ENCODE results near the gene ERLIN1. TPM values are rescaled to one million over a fixed set of nuclear protein-coding genes. Genes with fewer than 3 reads are reported as not detected.

The ERLIN1 gene
- total and polyA plus RNA-seq, 2 donors from 2014 or later, result 9.0 to 23.7 TPM

DNA sequence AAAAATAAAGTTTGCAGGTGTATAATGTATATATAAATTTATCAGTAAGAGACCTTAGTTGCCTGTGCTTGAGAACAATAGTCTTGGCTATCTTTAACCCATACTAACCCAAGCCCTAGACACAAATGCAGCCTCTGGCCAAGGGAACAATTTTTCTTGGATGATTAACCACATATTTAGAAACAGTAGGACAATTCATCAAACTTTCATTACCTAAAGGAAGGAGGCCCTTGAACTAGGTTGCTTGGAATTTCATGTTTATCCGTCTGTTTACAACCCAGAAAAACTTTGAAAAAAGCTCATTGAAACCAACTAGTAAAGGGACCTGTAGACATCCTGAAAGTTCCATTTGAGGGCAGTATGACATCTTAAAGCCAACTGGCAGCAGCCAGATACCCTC lies 8.9 kb upstream of the ERLIN1 start:
- TF ChIP-seq, protein P1, sequence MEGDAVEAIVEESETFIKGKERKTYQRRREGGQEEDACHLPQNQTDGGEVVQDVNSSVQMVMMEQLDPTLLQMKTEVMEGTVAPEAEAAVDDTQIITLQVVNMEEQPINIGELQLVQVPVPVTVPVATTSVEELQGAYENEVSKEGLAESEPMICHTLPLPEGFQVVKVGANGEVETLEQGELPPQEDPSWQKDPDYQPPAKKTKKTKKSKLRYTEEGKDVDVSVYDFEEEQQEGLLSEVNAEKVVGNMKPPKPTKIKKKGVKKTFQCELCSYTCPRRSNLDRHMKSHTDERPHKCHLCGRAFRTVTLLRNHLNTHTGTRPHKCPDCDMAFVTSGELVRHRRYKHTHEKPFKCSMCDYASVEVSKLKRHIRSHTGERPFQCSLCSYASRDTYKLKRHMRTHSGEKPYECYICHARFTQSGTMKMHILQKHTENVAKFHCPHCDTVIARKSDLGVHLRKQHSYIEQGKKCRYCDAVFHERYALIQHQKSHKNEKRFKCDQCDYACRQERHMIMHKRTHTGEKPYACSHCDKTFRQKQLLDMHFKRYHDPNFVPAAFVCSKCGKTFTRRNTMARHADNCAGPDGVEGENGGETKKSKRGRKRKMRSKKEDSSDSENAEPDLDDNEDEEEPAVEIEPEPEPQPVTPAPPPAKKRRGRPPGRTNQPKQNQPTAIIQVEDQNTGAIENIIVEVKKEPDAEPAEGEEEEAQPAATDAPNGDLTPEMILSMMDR (IDR thresholded peaks at IDR 0.05; ENCODE audit: borderline replicate concordance, extremely low read depth, insufficient read depth), result no peak
- Histone ChIP-seq H3K27me3 (ENCODE audit: control insufficient read depth, insufficient read depth, low read length) (no peaks in the 10 kb centered on the region), H3K9me3 (ENCODE audit: control insufficient read depth in 2 of 3, insufficient read depth in 1 of 3, low read length in 3 of 3) (no peaks in the 10 kb centered on the region), H3K36me3 (ENCODE audit: control insufficient read depth in 2 of 3, insufficient read depth in 3 of 3, low read length in 3 of 3) (peaks cover 6 to 46% (median 27%) of the 10 kb centered on the region in 3 donors), H3K4me3 (ENCODE audit: low read length in 3 of 3) (no peak overlapping the region), H3K4me1 (ENCODE audit: control insufficient read depth in 2 of 3, insufficient read depth in 2 of 3, low read depth in 1 of 3, low read length in 3 of 3) (no peaks in the 10 kb centered on the region), H3K27ac (ENCODE audit: low read depth in 2 of 2, low read length in 2 of 2) (no peak overlapping the region), H3K9ac (ENCODE audit: low read length in 3 of 3) (no peak overlapping the region)
- FAIRE-seq (no peak), DNase-seq (no peak)
- intact Hi-C loops (cut with DNase I), result no loop called here

DNA sequence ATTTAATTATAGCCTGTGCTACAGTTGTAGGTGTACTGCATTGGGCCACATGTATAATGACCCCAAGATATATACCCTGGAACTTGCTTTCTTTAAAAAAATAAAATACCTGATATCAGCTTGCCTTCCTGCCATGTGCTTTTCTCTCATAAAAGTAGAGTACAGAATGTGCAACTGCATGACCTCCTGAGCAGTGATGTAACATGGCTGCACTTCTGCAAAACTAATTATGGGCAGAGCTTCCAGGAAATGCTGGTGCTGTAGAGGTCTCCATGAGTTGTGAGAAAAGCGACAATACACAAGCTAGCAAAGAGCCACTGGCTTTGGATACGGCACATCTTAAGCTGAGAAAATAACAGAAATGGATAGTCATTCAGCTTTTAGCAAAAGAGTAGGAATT lies 6.5 kb upstream of the ERLIN1 start:
- H3K27ac ChIP-seq (ENCODE audit: low read depth in 2 of 2, low read length in 2 of 2), result no peak overlapping the region
- H3K27me3 ChIP-seq (ENCODE audit: control insufficient read depth, insufficient read depth, low read length), result no peaks in the 10 kb centered on the region
- H3K4me3 ChIP-seq (ENCODE audit: low read length in 3 of 3), result no peak overlapping the region
- intact Hi-C loops (cut with DNase I), result no loop called here
- H3K9me3 ChIP-seq (ENCODE audit: control insufficient read depth in 2 of 3, insufficient read depth in 1 of 3, low read length in 3 of 3), result no peaks in the 10 kb centered on the region
- FAIRE-seq (no peak), DNase-seq (no peak)
- TF ChIP-seq, protein P1 (IDR thresholded peaks at IDR 0.05; ENCODE audit: borderline replicate concordance, extremely low read depth, insufficient read depth), result no peak
- peaks cover 6 to 42% (median 19%) of the 10 kb centered on the region in 3 donors for H3K36me3 ChIP-seq (ENCODE audit: control insufficient read depth in 2 of 3, insufficient read depth in 3 of 3, low read length in 3 of 3)
- peaks cover 0 to 4% (median 0%) of the 10 kb centered on the region in 3 donors for H3K4me1 ChIP-seq (ENCODE audit: control insufficient read depth in 2 of 3, insufficient read depth in 2 of 3, low read depth in 1 of 3, low read length in 3 of 3)
- H3K9ac ChIP-seq (ENCODE audit: low read length in 3 of 3), result no peak overlapping the region

DNA sequence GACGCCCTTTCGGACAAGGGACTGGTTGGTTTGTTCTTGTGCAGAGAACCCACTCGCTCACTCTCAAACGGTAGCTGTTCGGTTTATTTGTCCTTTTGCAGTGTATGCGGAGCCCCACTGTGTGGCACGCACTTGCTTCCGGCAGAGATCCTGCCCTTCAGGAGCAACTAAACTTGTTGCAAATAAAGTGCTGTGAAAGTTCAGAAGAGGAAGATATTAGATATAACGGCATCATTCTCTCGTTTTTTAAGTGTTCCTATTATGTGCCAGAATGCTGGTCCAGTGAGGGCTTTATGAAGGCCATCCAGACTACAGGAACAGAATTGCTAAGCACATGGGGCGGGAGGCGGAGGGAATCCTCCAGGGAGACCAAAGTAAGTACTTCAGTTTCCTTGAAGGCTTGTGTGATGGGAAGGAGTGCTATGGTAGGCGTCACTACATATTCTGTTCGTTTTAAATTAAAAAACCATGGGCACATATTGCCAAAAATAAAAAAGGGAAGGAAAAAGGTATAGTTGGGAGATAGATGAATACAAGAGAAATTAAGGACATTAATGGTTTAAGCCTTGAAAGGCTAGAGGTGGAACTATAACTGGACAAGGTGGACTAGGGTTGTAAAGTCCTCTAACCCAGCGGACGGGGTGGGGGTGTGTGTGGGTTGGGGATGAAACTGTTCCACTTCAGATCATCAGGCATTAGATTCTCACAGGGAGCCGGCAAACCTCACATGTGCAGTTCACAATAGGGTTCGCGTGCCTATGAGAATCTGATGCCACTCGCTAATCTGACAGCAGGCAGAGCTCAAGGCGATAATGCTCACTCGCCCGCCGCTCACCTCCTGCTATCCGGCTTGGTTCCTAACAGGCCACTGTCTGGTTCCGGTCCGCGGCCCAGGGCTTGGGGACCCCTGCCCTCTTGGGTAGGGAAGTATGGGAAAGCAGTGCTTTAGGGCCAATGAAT lies 704 bp upstream of the ERLIN1 start:
- Histone ChIP-seq H3K9me3 (ENCODE audit: control insufficient read depth in 2 of 3, insufficient read depth in 1 of 3, low read length in 3 of 3) (no peaks in the 10 kb centered on the region), H3K4me1 (ENCODE audit: control insufficient read depth in 2 of 3, insufficient read depth in 2 of 3, low read depth in 1 of 3, low read length in 3 of 3) (peaks cover 0 to 16% (median 5%) of the 10 kb centered on the region in 3 donors), H3K27ac (ENCODE audit: low read depth in 2 of 2, low read length in 2 of 2) (peak overlapping the region; percentile 73 to 85), H3K9ac (ENCODE audit: low read length in 3 of 3) (peak overlapping the region; percentile 81 to 98 (median 94)), H3K4me3 (ENCODE audit: low read length in 3 of 3) (peak overlapping the region; percentile 95 to 99 (median 98)), H3K27me3 (ENCODE audit: control insufficient read depth, insufficient read depth, low read length) (no peaks in the 10 kb centered on the region), H3K36me3 (ENCODE audit: control insufficient read depth in 2 of 3, insufficient read depth in 3 of 3, low read length in 3 of 3) (peaks cover 3 to 13% (median 13%) of the 10 kb centered on the region in 3 donors)
- intact Hi-C loops (cut with DNase I), result no loop called here
- peak in 3 of 5 donors; percentile 55 to 69 (median 58) for DNase-seq
- no peak for FAIRE-seq
- TF ChIP-seq, protein P1 (IDR thresholded peaks at IDR 0.05; ENCODE audit: borderline replicate concordance, extremely low read depth, insufficient read depth), result no peak
